HK-2 (cell line): ENCODE data around the gene BMP8A.
"Not testable (repeated sequence)": the region's sequence is repeated elsewhere in the genome, so short reads cannot be mapped to it uniquely, and the experiment has no call there.

Experiments used
- DNase-seq: peaks from one replicate; pipeline ENCODE4 v3.0.0-alpha.2; 2018; ENCODE audit not compliant: unreplicated experiment

BMP8A gene

DNA sequence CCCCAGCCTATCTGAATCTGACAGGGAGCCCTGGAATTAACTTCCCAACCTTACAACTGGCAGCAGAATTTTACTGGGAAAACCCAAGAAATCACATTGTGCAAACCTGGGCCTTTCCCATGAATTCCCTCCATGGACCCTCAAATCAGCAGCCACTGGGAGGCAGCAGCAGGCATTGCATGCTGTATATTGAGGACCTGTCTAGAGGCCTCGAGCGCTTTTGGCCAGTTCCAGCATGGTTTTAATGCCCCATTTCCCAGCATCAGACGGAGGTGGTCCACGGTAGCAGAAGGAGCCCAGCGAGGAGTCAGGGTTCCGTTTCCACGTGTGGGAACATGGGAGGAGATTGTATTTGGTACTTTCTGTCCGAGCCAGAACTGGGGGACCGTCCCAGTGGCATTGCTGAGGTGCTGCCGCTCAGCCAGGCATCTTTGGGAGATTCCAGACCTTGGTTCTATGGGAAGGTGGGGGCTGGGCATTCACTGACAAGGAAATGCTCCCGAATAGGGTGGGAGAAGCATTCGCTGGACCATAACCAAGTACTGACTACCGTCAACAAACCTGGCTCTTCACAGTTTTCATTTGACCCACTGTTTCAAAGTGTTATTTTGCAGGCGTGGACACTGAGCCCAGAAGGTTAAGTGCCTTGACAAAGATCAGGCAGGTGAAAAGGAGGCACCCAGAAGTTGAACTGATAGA is 15.9 kb downstream of the BMP8A start:
- no peak for DNase-seq

DNA sequence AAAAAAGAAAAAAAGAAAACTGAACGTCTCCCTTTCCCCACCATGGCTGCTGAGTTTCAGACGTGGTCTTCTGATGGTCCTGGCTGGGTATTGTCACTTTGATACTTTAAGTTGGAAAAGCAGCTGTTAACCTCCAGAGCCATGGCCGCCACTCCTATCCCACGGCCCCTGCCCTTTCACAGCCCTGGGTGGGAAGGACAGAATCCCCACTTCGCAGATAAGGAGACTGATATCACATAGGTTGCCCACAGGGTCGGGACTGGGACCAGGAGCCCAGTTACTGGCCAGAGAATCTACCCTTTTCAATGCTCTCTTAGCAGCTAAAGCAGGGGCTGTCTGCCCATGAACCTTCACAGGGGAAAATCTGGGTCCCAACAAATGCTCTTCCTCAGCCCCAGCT is 16.8 kb downstream of the BMP8A start:
- no peak for DNase-seq

DNA sequence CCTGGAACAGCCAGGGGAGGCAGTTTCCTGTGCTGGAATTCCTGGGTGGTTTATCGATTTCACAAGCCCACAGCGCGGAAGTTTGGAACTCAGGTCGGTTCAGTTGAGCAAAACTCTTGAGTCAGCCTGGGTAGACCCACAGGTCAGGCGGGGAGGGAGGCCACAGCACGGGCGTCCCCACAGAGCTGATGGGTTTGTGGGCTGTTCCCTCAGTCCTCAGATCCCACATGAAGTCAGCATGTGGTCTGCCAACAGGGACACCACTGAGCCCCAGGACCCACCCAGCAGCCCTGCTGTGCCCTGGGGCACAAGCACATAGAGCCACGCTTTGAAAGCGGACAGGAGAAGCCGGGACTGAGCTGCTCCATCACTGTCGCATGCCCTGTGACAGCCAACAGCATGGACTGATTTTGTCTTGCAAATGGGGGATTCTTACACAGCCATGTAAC is 17.4 kb downstream of the BMP8A start:
- DNase-seq = peak; percentile 22

- DNase-seq = peak; percentile 59
Measured at GRCh38 chr1:39509360-39510009, 18.0 kb downstream of the BMP8A start.

DNA sequence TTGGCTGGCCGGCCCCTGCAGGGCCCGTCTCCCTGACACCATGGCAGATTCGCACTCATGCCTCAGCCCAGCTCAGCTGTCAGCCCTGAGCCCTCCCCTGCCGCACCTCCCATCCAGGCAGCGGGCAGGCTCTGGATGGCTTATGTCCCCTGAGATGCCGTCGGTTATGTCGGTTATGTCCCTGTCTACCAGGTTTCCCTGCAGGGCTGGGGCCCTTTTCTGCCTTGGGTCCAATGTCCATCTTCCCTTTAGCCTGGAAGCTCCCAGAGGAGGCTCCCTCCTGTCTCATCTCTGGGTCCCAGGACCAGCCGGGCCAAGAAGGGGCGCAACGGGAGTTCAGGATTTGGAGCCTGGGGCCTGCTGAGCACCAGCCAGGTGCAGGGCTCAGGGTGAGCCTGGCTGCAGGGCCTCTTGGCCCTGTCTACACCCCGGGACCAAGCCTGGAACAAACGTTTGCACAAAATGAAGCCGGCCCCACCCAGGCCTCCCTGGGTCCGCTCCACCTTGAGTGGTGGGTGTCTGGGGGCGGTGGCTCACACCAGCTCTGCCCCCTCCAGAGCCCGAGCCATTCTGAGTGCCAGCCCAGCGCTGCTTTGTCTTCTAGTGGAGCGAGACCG is 19.2 kb downstream of the BMP8A start:
- not testable (repeated sequence) for DNase-seq

GRCh38 chr1:39511477-39511876 is 20.0 kb downstream of the BMP8A start:
- DNase-seq = not testable (repeated sequence)

DNA sequence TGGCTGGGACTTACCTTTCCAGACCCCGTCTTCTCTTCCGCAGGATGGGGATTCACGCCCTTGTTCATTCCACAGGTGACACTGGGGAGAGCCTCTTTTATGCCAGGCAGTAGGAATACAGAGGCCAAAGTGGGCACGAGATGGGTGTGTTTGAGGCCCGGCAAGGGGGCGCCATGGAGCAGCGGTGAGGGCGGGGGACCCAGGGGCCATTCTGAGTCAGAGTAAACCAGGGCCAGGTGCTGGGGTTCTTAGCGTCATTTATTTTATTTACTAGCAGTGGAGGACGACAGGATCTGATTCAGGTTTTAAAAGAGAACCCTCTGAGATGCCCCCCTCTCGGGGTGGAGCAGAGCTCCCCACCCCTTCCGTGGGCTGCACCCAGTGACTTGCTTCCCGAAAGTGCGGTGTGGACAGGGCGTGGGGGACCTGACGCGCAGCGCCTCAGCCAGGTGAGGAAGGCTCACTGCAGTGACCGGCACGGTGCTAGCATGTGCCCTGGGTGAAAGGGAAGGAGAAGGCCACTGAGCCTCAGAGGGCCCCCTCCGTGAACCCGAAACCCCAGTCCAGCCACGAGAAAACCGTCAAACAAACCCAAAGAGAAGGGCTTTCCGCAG is 20.9 kb downstream of the BMP8A start:
- DNase-seq = not testable (repeated sequence)

GRCh38 chr1:39514710-39515124 is 23.3 kb downstream of the BMP8A start:
- not testable (repeated sequence) for DNase-seq

GRCh38 chr1:39515131-39516086 is 24.0 kb downstream of the BMP8A start:
- DNase-seq = not testable (repeated sequence)

- DNase-seq = not testable (repeated sequence)
Measured at GRCh38 chr1:39516841-39517240, 25.4 kb downstream of the BMP8A start.

DNA sequence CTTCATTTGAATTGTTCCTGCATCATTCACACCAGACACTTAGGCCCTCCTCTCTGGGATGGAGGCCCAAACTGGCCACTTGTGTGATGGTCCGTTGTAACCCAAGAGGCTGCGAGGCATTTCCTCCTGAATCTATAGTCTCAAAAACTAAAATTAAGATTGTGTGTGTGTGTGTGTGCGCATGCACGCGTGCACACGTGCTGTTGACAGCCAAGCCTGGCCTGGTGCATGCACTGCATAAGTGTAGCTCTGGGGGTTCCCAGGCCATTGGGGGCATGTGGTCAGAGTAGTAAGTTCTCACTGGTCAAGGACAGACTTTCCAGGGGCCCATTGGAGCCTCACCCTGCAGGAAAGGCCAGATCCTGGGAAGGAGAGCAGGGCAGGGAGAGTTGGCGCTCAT is 26.5 kb downstream of the BMP8A start:
- DNase-seq = not testable (repeated sequence)

DNA sequence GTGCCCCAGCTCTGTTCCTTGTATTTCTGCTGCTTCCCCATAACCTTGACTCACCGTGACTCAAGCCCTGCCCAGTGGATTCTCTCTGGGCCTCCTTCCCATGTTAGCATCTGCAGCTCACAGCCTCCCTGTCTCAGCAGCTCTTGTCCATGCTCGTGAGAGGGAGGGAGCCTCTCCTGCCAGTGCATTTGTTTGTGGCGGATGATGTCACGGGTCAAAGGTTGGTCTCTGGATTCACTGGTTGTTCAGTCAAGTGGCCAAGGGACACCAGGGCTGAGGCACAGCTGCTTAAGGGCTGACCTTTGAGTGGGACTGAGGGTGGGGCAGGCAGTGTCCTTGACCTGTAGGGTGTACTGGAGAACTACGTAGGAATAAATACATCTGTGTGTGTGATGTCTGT is 27.9 kb downstream of the BMP8A start:
- not testable (repeated sequence) for DNase-seq

DNA sequence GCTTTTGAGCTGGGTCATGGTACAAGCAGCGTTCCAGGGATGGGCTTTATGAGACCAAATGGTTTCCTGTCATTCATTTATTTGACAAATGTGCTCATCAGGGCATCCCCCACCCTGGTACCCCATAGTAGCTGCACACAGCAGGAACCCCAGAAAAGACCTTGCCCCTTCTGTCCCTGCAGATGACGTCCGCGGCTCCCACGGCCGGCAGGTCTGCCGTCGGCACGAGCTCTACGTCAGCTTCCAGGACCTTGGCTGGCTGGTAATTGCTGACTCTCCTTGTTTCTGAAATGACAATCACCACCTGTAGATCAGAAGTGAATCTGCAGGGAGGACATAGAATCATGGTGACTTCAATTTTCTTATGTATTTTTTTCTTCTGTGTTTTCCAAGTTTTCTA is 30.8 kb downstream of the BMP8A start:
- not testable (repeated sequence) for DNase-seq

DNA sequence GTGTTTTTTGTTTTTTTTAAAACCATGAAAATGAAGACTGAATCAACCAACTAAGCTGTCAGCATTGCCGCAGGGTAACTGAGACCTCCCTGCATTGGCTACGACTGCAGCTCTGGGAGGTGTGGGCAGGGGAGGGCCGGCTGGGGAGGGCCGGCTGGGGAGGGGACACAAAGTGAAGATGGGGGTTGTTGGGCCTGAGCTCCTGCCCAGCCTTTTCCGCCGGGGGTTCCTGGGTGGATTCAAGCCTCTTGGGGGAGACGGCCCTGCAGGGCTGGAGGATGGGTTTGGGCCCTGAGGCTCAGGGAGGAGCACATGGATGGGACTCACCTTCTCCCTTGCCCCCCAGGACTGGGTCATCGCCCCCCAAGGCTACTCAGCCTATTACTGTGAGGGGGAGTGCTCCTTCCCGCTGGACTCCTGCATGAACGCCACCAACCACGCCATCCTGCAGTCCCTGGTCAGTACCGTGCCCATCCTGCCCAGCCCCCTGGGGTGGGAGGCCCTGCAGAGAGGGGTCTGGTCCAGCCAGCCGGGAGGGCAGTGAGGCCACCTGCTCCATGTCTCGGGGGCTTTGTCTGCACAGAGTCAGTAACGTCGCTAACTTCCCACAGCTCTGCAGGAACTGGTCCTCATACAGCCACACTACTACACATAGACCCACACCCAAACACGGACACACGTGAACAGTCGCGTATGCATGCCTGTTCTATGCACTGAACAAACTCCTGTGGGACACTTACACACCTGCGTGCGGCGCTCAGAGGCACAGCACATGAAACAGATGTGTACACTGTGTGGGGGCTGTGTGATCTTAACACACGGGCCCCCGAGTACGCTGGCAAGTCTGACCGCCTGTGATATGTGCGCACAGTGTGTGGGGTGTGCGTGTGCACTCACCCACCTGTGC is 31.5 kb downstream of the BMP8A start:
- no peak for DNase-seq

- no peak for DNase-seq
Measured at GRCh38 chr1:39524171-39524570, 32.7 kb downstream of the BMP8A start.

DNA sequence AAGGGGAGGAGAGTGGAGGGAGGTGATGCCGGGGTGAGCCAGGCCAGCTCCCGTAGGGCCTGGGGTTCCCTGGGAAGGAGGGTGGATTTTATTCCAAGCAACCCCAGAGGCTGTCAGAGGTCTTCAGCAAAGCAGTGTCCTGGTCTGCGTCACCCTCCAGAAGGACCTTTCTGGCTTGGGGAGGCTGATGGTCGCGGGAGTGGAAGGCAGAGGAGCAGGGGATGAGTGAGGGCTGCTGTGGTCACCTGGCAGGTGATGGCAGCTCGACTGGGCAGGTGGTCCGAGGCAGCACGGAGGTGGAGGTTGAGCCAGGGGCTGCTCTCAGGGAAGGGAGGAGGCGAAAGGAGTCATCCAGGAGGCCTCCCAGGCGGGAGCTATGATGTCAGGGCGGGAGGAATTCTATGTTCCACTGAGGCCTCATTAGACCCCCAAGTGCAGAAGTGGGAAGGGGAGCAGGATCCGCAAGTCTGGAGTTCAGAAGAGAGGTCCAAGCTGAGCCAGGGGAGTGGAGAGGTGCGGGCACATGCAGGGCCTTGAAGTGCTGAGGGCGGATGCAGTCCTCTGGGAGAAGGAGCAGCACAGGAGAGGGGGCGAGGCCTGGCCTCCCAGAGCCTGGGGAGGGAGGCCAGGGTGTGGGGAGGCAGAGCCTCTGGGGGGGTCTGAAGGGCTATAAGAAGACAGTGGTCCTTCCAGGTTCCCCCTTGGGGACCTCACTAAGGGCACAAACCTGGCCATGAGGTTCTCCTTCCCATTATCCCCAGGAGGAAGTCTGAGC is 33.3 kb downstream of the BMP8A start:
- DNase-seq = no peak

- DNase-seq = no peak
Measured at GRCh38 chr1:39525366-39526165, 34.1 kb downstream of the BMP8A start.

DNA sequence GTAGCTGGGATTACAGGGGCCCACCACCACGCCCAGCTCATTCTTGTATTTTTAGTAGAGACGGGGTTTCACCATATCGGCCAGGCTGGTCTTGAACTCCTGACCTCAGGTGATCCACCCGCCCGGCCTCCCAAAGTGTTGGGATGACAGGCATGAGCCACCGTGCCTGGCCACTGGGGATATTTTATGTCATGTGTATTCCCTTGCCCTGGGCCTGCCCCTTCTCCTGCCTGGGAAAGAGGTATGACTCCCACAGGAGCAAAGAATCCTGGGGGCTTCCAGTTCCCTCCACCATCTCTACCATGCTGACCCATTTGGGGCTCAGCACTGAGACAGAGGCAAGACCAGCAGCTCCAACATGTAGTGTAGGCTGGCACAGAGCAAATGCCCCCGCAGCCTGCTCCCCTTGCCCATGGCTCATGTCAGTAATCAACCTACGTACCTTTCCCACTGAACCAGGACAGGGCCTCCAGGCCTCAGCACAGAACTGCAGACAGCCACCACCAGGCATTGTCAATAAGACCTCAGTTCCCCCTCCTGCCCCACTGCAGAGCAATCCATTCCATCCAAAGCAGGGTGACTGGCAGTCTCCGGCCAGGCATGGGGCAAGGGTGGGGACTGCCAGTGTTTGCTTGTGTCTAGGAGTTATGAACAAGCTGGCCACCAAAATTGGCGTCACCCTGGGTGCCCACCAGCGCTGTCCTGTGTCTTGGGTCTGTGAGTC is 35.2 kb downstream of the BMP8A start:
- no peak for DNase-seq
